H1 (cell line): ENCODE data around the gene PDCD10. TPM values are rescaled to one million over a fixed set of nuclear protein-coding genes. Genes with fewer than 3 reads are reported as not detected.

Experiments
- CTCF ChIA-PET: fragments of 300-600 bp; sonication (Branson Sonifier 250); formaldehyde crosslinking; loops from one replicate; lab custom pipeline; 2021; ENCODE audit not compliant: partially characterized antibody; lab: Charles Lee
- POLR2A ChIA-PET: fragments of 300-600 bp; sonication (Branson Sonifier 250); formaldehyde crosslinking; loops from one replicate; lab custom pipeline; 2021; ENCODE audit warnings: inconsistent platforms; ENCODE audit not compliant: partially characterized antibody; lab: Charles Lee
- DNase-seq, 2 experiments: peaks; one replicate each; pipeline versions ENCODE4 v3.0.0 to v3.0.0-alpha.2; 2010 to 2022; ENCODE audit warnings: low spot score in 2 of 2, low read depth in 1 of 2, mixed read lengths in 1 of 2
- FAIRE-seq: peaks from 2 replicates; lab custom pipeline; 2011; peaks lifted over from hg19 to GRCh38; lab: Jason Lieb, UNC
- H2AFZ ChIP-seq: 2 replicates; pipeline ENCODE4 v1.8.1; 2012; ENCODE audit warnings: low read length, inconsistent platforms
- H2AK5ac ChIP-seq: 2 replicates; pipeline ENCODE4 v1.6.1; 2013; ENCODE audit warnings: low read depth, low read length
- H2BK120ac ChIP-seq: replicated peaks from 2 replicates; pipeline ENCODE3; 2013; ENCODE audit warnings: low read depth, low read length, inconsistent platforms
- H2BK12ac ChIP-seq: 2 replicates; pipeline ENCODE4 v1.6.1; 2013; ENCODE audit warnings: low read depth, low read length
- H2BK15ac ChIP-seq: 2 replicates; pipeline ENCODE4 v1.6.1; 2013; ENCODE audit warnings: low read length
- H2BK20ac ChIP-seq: 2 replicates; pipeline ENCODE4 v1.6.1; 2013; ENCODE audit warnings: low read length
- H2BK5ac ChIP-seq: 2 replicates; pipeline ENCODE4 v1.6.1; 2013; ENCODE audit warnings: low read depth, low read length
- H3K14ac ChIP-seq: 2 replicates; pipeline ENCODE4 v1.6.1; 2013; ENCODE audit warnings: inconsistent platforms; ENCODE audit not compliant: insufficient read length
- H3K18ac ChIP-seq: 2 replicates; pipeline ENCODE4 v1.6.1; 2013; ENCODE audit warnings: low read length; ENCODE audit errors: extremely low read depth
- H3K23ac ChIP-seq: 2 replicates; pipeline ENCODE4 v1.6.1; 2013; ENCODE audit warnings: inconsistent platforms; ENCODE audit not compliant: insufficient read length
- H3K23me2 ChIP-seq: 2 replicates; pipeline ENCODE4 v1.6.1; 2013; ENCODE audit warnings: low read depth, low read length
- H3K27ac ChIP-seq: 2 replicates; pipeline ENCODE4 v1.6.1; 2011; ENCODE audit warnings: low read depth, low read length, inconsistent platforms
- H3K27me3 ChIP-seq, 4 experiments: replicated peaks in 1 of 4; 1 replicate in 1 of 4; 2 replicates in 3 of 4; pipeline versions ENCODE4 v1.6.1 to v1.8.1; 2011 to 2013; ENCODE audit warnings: low read length in 3 of 4, mild to moderate bottlenecking in 3 of 4, inconsistent platforms in 2 of 4, mixed read lengths in 2 of 4, moderate library complexity in 1 of 4; ENCODE audit not compliant: control insufficient read depth in 3 of 4, insufficient read depth in 3 of 4; ENCODE audit errors: extremely low read depth in 1 of 4
- H3K36me3 ChIP-seq, 4 experiments: 2 replicates each; pipeline versions ENCODE4 v1.6.1 to v1.8.1; 2011 to 2013; ENCODE audit warnings: mild to moderate bottlenecking in 4 of 4, low read length in 3 of 4, moderate library complexity in 2 of 4, control low read depth in 1 of 4, inconsistent platforms in 1 of 4; ENCODE audit not compliant: insufficient read depth in 4 of 4, control insufficient read depth in 2 of 4
- H3K4ac ChIP-seq: replicated peaks from 2 replicates; pipeline ENCODE3; 2013; ENCODE audit warnings: low read length, low read depth, mixed read lengths, inconsistent platforms; ENCODE audit not compliant: insufficient read length
- H3K4me1 ChIP-seq, 4 experiments: replicated peaks in 1 of 4; 1 replicate in 1 of 4; 2 replicates in 3 of 4; pipeline versions ENCODE4 v1.6.1 to v1.8.1; 2011 to 2013; ENCODE audit warnings: low read length in 3 of 4, inconsistent platforms in 2 of 4, mixed read lengths in 1 of 4; ENCODE audit not compliant: insufficient read depth in 4 of 4, control insufficient read depth in 3 of 4
- H3K4me2 ChIP-seq, 2 experiments: 2 replicates each; pipeline versions ENCODE4 v1.6.1 to v1.8.1; 2011 to 2013; ENCODE audit warnings: low read depth in 2 of 2, low read length in 2 of 2, control low read depth in 1 of 2, inconsistent platforms in 1 of 2, mild to moderate bottlenecking in 1 of 2; ENCODE audit not compliant: insufficient read depth in 1 of 2
- H3K4me3 ChIP-seq, 4 experiments: fragments of 200-600, 300-600 bp in 1 of 4; sonication (generic), shearing (Covaris generic), sonication (Bioruptor Twin) in 1 of 4; 2 replicates each; pipeline versions ENCODE4 v1.5.1 to v1.8.1; 2011 to 2016; ENCODE audit warnings: low read length in 4 of 4, low read depth in 3 of 4, control low read depth in 2 of 4, inconsistent platforms in 2 of 4, mild to moderate bottlenecking in 2 of 4, mixed read lengths in 1 of 4, moderate library complexity in 1 of 4; ENCODE audit not compliant: insufficient read depth in 2 of 4; ENCODE audit errors: extremely low read depth in 1 of 4
- H3K56ac ChIP-seq: replicated peaks from 2 replicates; pipeline ENCODE3; 2013; ENCODE audit warnings: low read depth, mild to moderate bottlenecking, mixed read lengths, low read length, inconsistent platforms; ENCODE audit not compliant: insufficient read length
- H3K79me1 ChIP-seq: 2 replicates; pipeline ENCODE4 v1.6.1; 2013; ENCODE audit warnings: low read depth, low read length, control low read depth
- H3K79me2 ChIP-seq, 2 experiments: 2 replicates each; pipeline versions ENCODE4 v1.6.1 to v1.8.1; 2012 to 2013; ENCODE audit warnings: low read length in 2 of 2, mild to moderate bottlenecking in 2 of 2, inconsistent platforms in 1 of 2; ENCODE audit not compliant: insufficient read depth in 2 of 2, control insufficient read depth in 1 of 2
- H3K9ac ChIP-seq, 4 experiments: replicated peaks in 1 of 4; 1 replicate in 1 of 4; 2 replicates in 3 of 4; pipeline versions ENCODE4 v1.6.1 to v1.8.1; 2011 to 2013; ENCODE audit warnings: low read depth in 3 of 4, low read length in 3 of 4, control low read depth in 2 of 4, mild to moderate bottlenecking in 2 of 4, moderate library complexity in 2 of 4, inconsistent platforms in 1 of 4; ENCODE audit errors: extremely low read depth in 1 of 4
- H3K9me3 ChIP-seq, 2 experiments: 2 replicates each; pipeline versions ENCODE4 v1.6.1 to v1.8.1; 2012 to 2013; ENCODE audit warnings: mild to moderate bottlenecking in 2 of 2, moderate library complexity in 2 of 2, control low read depth in 1 of 2, inconsistent platforms in 1 of 2, low read depth in 1 of 2, low read length in 1 of 2, mixed read lengths in 1 of 2; ENCODE audit not compliant: insufficient read depth in 2 of 2
- H4K20me1 ChIP-seq, 2 experiments: replicated peaks in 1 of 2; 2 replicates each; pipeline versions ENCODE3 to v1.8.1; 2011 to 2013; ENCODE audit warnings: inconsistent platforms in 2 of 2, low read length in 2 of 2, mild to moderate bottlenecking in 1 of 2; ENCODE audit not compliant: insufficient read depth in 2 of 2, control insufficient read depth in 1 of 2
- H4K5ac ChIP-seq: 2 replicates; pipeline ENCODE4 v1.6.1; 2013; ENCODE audit warnings: low read length, low read depth, mixed read lengths, inconsistent platforms; ENCODE audit not compliant: insufficient read length
- H4K8ac ChIP-seq: 2 replicates; pipeline ENCODE4 v1.8.0; 2013; ENCODE audit warnings: mild to moderate bottlenecking, moderate library complexity, low read length, inconsistent platforms; ENCODE audit not compliant: insufficient read depth; ENCODE audit errors: extremely low read depth
- H4K91ac ChIP-seq: replicated peaks from 2 replicates; pipeline ENCODE3; 2013; ENCODE audit warnings: low read length, mixed read lengths, inconsistent platforms; ENCODE audit not compliant: insufficient read length
- BCL11A ChIP-seq, 2 experiments: IDR thresholded peaks; one replicate each; pipeline ENCODE4 v1.6.1; 2011; ENCODE audit warnings: low read depth in 2 of 2, low read length in 2 of 2, mild to moderate bottlenecking in 2 of 2
- CEBPB ChIP-seq: IDR thresholded peaks from 2 replicates; pipeline ENCODE4 v1.6.1; 2012; ENCODE audit warnings: low read depth, low read length
- CHD1 ChIP-seq: IDR thresholded peaks from 2 replicates; pipeline ENCODE4 v1.6.1; 2012; ENCODE audit warnings: low read depth, low read length, improper control_type of control experiment
- CHD2 ChIP-seq: IDR thresholded peaks from 2 replicates; pipeline ENCODE4 v1.6.1; 2012; ENCODE audit warnings: low read length, improper control_type of control experiment
- CREB1 ChIP-seq: IDR thresholded peaks from 2 replicates; pipeline ENCODE4 v1.6.1; 2012; ENCODE audit warnings: inconsistent platforms
- EGR1 ChIP-seq: IDR thresholded peaks from 2 replicates; pipeline ENCODE4 v1.6.1; 2011; ENCODE audit warnings: low read depth, low read length, borderline replicate concordance
- HDAC2 ChIP-seq, 2 experiments: fragments of 300-600 bp in 1 of 2; sonication (generic) in 1 of 2; IDR thresholded peaks; 2 replicates each; pipeline ENCODE4 v1.6.1; 2011 to 2012; ENCODE audit warnings: low read depth in 2 of 2, low read length in 2 of 2, mild to moderate bottlenecking in 2 of 2, moderate library complexity in 2 of 2, borderline replicate concordance in 1 of 2, inconsistent platforms in 1 of 2
- KDM1A ChIP-seq: fragments of 200-600, 300-600 bp; sonication (generic); IDR thresholded peaks from 2 replicates; pipeline ENCODE4 v1.7.1; 2016; ENCODE audit warnings: mild to moderate bottlenecking, low read length, borderline replicate concordance
- RFX5 ChIP-seq: IDR thresholded peaks from 2 replicates; pipeline ENCODE4 v1.6.1; 2011; ENCODE audit warnings: low read depth, low read length, improper control_type of control experiment, borderline replicate concordance
- SIRT6 ChIP-seq: IDR thresholded peaks from one replicate; pipeline ENCODE4 v1.7.1; 2012; ENCODE audit warnings: low read length, inconsistent platforms
- SP2 ChIP-seq: IDR thresholded peaks from 2 replicates; pipeline ENCODE4 v1.6.1; 2012; ENCODE audit warnings: mild to moderate bottlenecking, low read length, inconsistent platforms
- TEAD4 ChIP-seq: IDR thresholded peaks from 2 replicates; pipeline ENCODE4 v1.6.1; 2012; ENCODE audit warnings: low read depth, low read length, inconsistent platforms, mixed read lengths
- YY1 ChIP-seq: IDR thresholded peaks from 2 replicates; pipeline ENCODE4 v1.6.1; 2011; ENCODE audit warnings: low read depth, mild to moderate bottlenecking, low read length
- WGBS, 2 experiments: shearing (Covaris generic) in 1 of 2; methylation state at CpG; one replicate each; pipeline versions ENCODE4 v1.1.6 to v1.1.7; 2013 to 2015; ENCODE audit warnings: low lambda C conversion rate in 2 of 2, mixed read lengths in 2 of 2, inconsistent platforms in 1 of 2, low coverage in 1 of 2, missing lambda C conversion rate in 1 of 2; ENCODE audit not compliant: insufficient replicate concordance in 2 of 2, insufficient coverage in 1 of 2, insufficient read length in 1 of 2; ENCODE audit errors: extremely low coverage in 1 of 2, missing lambda C conversion rate in 1 of 2; 5-methylcytosine and 5-hydroxymethylcytosine counted together
- polyA plus RNA-seq, 7 experiments: library from polyadenylated mRNA; depleted of rRNA in 3 of 7; stranded (reverse) in 5 of 7; unstranded in 2 of 7; fragments of >200 nt in 5 of 7; fragments of 200-250 nt in 2 of 7; gene quantifications; 1 replicate in 5 of 7; 2 replicates in 1 of 7; 4 replicates in 1 of 7; pipeline versions ENCODE4 v1.2.1 to v1.2.3, GENCODE V29; 2011 to 2013; ENCODE audit warnings: missing spikeins in 2 of 7, mixed read lengths in 2 of 7
- total RNA-seq: library from RNA; stranded (reverse); fragmentation: NEBNext Ultra II Directional; extraction: Animal tissue kit (Norgen Biotek cat#: 25700); gene quantifications from 2 replicates; pipeline ENCODE4 v1.2.1, GENCODE V29; 2021
- TF ChIP-seq, protein P1 (sequence below): IDR thresholded peaks from 2 replicates; pipeline ENCODE4 v1.6.1; 2012; ENCODE audit warnings: low read length, inconsistent platforms

Gene PDCD10
- total and polyA plus RNA-seq, 2 of the 8 experiments (the other 6 are each of a cell fraction or from before 2014, with no cell fraction given): 52.0 to 76.6 TPM

- no peak overlapping the region for H2AK5ac ChIP-seq
- DNase-seq (no peak), FAIRE-seq (no peak)
- peaks cover 0 to 1% (median 0%) of the 10 kb centered on the region in 4 experiments; a peak in 1 of 7 replicates for H3K27me3 ChIP-seq
- no peak overlapping the region for H2BK15ac ChIP-seq
- H2BK12ac ChIP-seq: no peak overlapping the region
- CTCF ChIA-PET: no interaction called here
- no peak overlapping the region for H4K5ac ChIP-seq
- POLR2A ChIA-PET: no interaction called here
- H3K4me1 ChIP-seq: no peaks in the 10 kb centered on the region
- no peaks in the 10 kb centered on the region for H3K79me1 ChIP-seq
- H3K4me3 ChIP-seq: no peak overlapping the region
- no peak overlapping the region for H3K4ac ChIP-seq
- no peak overlapping the region for H3K9ac ChIP-seq
- no peak overlapping the region for H2BK20ac ChIP-seq
- H3K56ac ChIP-seq: no peak overlapping the region
- 89% methylated on average over 4 of the region's 4 CpGs; no CpG with 5 or more reads in 1 of the 2 experiments for WGBS, 2 experiments
- H3K23ac ChIP-seq: no peak overlapping the region
- no peaks in the 10 kb centered on the region for H3K23me2 ChIP-seq
- no peak overlapping the region for H2BK5ac ChIP-seq
- H3K9me3 ChIP-seq: no peaks in the 10 kb centered on the region
- no peak overlapping the region for H3K4me2 ChIP-seq
- no peak overlapping the region for H2BK120ac ChIP-seq
- H3K18ac ChIP-seq: no peak overlapping the region
- H2AFZ ChIP-seq: no peak overlapping the region
- H4K91ac ChIP-seq: no peak overlapping the region
- peaks cover 0 to 6% of the 10 kb centered on the region in 2 experiments; a peak in 2 of 4 replicates for H3K79me2 ChIP-seq
- H4K8ac ChIP-seq: no peak overlapping the region
- no peak overlapping the region for H3K14ac ChIP-seq
- H3K27ac ChIP-seq: no peak overlapping the region
- H3K36me3 ChIP-seq: peaks cover 0 to 36% (median 5%) of the 10 kb centered on the region in 4 experiments; a peak in 2 of 8 replicates
- no peaks in the 10 kb centered on the region for H4K20me1 ChIP-seq
- TF ChIP-seq CREB1 (no peak), EGR1 (no peak), CHD2 (no peak), RFX5 (no peak), BCL11A (IDR thresholded peaks at IDR 0.05; ENCODE audit: low read depth in 2 of 2, low read length in 2 of 2) (no peak), TEAD4 (no peak), CEBPB (no peak), HDAC2 (IDR thresholded peaks at IDR 0.05; ENCODE audit: borderline replicate concordance in 1 of 2, low read depth in 2 of 2, low read length in 2 of 2) (no peak), SIRT6 (no peak), SP2 (no peak), CHD1 (no peak), KDM1A (no peak), YY1 (no peak)
- TF ChIP-seq, protein P1, sequence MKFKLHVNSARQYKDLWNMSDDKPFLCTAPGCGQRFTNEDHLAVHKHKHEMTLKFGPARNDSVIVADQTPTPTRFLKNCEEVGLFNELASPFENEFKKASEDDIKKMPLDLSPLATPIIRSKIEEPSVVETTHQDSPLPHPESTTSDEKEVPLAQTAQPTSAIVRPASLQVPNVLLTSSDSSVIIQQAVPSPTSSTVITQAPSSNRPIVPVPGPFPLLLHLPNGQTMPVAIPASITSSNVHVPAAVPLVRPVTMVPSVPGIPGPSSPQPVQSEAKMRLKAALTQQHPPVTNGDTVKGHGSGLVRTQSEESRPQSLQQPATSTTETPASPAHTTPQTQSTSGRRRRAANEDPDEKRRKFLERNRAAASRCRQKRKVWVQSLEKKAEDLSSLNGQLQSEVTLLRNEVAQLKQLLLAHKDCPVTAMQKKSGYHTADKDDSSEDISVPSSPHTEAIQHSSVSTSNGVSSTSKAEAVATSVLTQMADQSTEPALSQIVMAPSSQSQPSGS: no peak
These were observed 34.6 kb downstream of the PDCD10 start for GRCh38 chr3:167700046-167700445.
